ENCODE measurements around the gene EIF4EBP2.

Gene EIF4EBP2

DNA sequence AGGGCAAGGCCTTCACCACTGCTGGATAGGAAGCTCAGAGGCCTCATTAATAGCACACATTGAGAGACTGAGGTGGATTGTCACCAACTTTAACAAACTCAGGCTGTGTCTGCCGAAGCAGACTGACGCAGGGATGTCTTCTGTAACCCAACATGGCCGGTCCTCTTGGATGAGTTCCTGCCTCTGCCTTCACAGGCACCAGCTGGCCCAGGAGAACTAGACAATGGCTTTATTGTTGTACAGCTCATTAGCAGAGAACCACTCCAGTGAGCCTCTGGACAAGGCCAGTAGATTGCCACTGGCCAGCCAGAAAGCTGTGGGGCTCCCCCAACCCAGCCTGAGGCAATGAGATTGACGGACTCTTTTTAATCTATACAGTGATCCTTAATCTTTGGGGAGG is 28.2 kb downstream of the EIF4EBP2 start:
- DNase-seq (ENCODE audit: low read depth in 3 of 3, low spot score in 1 of 3) = no peak

DNA sequence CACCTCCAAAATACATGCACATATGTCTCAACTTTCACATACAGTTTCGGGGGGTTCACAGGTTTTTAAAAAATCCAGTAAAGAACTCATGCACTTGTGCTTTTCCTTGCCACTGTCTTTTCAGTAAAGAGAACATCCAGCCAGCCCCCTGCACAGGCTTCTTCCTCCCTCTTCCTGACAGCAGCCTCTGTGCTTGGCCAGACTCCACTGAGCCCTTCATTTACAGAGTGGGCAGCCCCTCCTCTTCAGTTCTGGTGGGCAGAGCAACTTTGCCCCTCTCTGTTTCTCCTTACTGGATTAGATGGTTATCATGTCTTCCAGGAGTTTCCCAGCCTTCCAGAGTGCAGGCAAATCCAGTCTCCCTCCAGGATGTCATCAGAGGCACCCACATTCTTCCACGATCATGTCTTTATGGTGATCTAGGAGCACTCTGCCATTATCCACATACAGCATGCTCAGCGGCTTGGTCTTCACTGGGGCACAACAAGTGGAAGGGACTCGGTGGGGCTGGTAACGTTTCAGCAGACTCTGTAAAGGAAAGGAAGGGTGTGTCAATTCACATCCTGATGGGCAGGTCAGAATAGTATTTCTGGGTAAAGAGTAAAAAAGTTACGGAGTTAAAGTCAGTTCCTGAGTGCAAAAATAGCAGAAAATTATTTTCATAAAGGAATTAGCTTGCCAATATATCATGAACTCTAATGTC is 28.8 kb downstream of the EIF4EBP2 start:
- DNase-seq (ENCODE audit: low read depth in 3 of 3, low spot score in 1 of 3) = no peak

DNA sequence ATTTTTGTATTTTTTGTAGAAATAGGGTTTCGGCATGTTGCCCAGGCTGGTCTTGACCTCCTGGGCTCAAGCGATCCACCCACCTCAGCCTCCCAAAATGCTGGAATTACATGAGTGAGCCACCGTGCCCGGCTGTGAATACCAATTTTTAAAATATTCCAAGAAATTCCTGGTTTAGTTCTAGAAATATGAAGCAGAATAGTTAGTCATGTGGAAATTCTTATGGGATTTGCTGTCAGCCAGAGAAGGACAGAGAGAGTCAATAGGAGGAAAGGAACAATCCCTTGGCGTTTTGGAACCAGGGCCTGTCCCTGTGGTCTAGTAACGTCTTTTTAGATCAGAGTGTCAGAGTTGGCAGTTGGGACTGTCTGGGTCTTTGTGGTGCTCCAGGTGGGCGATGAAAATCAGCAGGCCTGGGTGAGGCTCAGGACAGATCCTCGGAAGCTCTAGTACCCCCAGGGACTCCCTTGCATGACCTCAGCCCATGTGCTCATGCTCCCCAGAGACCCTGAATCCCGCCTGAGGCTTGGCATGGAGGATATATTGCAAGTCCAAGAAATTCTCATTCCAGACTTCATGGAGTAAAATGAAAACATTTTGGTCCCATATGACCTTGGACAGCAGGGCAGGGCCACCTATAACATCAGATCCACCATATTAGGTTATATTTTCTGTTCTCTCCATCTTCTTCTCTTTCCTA is 29.8 kb downstream of the EIF4EBP2 start:
- no peak for DNase-seq (ENCODE audit: low read depth in 3 of 3, low spot score in 1 of 3)

DNA sequence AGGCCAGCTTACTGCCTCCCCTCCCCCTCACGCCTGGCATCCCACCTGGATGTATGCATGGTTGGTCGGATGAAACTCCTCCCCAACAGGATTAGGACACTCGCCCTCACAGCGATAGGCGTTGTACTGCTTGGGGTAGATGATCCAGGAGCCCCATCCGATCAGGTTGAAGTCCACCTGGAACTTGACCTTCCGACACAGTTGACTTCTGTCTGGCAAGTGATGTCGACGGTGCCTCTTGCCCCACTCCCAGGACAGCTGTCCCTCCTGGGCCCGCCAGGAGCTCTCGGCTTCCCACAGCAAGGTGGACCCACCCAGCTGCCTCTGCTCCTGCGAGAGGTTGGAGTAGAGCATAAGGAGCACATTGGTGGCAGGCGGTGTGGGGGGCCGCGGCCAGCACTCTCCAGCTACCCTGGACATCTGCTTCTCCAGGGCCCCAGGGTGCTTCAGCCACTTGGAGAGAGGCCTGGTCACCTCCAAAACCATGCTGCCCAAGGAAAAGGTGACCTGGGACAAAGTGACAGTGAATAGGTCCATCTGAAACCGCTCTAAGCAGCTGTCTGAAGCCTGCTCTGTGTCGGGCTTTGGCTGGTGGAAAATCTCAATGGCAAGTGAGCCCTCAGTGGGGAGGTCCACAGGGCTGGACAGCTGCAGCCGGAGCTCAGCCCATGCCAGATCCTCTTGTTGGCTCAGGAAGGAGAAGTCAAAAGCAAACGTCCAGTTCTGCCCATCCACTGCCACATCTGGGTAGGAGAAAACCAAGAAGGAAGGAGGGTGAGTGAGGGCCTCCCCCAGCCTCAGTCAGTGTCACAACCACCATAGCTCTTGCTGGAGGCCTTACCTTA is 31.5 kb downstream of the EIF4EBP2 start:
- no peak for DNase-seq (ENCODE audit: low read depth in 3 of 3, low spot score in 1 of 3)

DNA sequence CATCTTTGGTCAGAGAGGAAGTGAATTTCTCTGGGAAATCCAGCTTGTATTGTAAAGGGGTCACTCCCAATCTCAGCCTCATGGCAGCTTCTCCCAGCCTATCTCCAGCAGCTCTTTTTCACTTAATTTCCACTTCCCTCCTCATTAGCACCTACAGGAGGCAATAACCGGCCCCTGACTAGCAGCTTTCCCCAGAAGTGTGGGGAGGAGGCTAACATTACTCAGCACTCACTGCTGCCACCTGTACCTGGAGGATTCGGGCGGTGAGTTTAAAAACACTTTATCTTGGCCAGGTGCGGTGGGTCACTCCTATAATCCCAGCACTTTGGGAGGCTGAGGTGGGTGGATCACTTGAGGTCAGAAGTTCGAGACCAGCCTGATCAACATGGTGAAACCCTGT is 33.8 kb downstream of the EIF4EBP2 start:
- DNase-seq (ENCODE audit: low read depth in 3 of 3, low spot score in 1 of 3) = no peak

DNA sequence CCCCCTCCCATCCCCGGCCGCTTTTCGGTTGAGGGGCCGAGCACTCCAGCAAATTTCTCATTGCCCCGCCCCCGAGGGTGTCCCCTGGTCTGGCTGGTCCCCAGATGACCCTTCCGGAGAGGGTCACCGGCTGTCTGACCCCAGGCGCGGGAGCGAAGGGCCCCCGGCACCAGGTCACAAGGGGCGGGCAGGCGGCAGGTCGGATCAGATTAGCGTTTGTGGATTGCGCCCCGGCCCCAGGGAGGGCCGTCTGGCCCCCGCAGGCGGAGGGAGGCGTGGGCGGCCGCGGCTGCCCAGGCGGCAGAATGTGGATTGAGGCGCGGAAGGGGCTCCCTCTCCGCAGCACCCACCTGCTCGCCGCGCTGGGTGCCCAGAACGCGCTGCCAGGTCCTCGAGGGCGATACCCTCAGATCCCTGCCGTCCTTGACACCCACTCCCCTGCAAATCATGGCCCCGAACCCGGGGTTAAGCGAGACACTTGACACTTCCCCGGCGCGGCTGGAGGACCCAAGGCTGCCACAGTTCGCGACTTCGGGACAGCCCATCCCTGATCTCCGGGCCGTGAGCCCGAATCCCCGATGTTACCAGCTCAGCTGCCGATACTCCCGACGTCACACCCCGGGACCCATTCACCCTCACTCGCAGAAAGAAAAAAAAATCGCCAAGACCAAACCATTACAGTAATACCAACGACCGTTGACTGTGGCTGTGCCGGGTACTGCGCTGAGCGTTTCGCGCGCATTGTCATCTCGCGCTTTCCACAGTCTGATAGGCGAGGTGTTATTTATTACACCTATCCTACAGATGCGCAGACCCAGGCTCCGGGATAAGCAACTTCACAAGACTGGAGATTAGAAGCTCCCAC is 36.6 kb downstream of the EIF4EBP2 start:
- DNase-seq (ENCODE audit: low read depth in 3 of 3, low spot score in 1 of 3) = no peak

DNA sequence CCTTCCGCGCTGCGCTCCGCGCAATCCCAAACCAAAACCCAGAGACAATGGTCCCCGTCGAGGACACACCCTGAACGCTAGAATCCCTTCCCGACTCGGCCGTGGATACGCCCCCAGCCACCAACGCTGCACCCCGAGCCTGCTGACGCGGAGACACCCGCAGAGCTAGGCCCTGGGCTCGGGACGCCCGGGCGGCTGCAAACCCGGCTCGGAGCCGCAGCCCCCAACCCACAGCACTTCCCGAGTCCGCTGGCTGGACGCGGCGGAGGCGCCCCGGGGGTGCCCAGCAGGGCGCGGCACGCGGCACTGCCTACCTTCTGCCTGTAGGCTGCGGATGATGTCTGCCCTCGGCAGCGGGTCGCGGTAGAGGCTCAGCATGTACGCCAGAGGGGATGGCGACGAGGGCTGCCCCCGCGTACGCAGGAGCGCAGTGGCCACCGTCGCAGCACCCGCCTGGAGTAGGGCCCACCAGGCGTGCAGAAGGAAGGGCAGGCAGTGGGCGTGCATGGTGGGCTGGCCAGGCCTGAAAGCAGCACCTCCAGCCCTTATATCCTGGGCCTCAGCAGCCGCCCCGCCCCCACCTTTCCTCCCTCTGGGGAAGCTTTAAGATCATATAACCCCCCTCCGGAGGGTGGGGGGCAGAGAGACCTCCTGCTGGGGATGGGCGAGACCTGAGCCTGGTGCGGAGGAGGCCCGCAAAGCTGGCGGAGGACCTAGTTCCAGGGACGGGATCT is 37.4 kb downstream of the EIF4EBP2 start, which contains the start of gene NODAL:
Gene NODAL, minus strand, starts transcription at position 521 of the 734 bp plus-strand sequence. Its CDS starts 14 bp downstream, at position 507.
- DNase-seq (ENCODE audit: low read depth in 3 of 3, low spot score in 1 of 3) = no peak

DNA sequence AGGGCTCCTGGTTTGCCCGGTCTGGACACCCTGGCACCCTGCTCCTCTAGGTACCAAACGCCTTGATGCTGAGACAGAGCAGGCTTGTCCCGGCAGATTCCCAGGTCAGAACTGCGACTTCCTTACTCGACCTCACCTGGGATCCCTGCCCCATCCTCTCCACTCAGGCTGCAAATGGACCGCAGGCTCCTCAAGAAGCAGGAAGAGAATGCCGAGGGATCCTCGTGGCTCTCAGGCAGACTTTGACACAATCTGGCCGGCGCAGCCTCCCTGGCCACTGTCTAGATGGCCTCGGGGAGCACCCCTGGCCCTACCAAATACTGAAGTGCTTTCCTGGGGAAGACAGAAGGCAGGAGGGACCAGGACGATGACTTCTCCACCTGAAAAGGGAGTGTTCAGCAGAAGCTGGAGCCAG is 38.0 kb downstream of the EIF4EBP2 start:
- DNase-seq (ENCODE audit: low read depth in 3 of 3, low spot score in 1 of 3) = no peak

DNA sequence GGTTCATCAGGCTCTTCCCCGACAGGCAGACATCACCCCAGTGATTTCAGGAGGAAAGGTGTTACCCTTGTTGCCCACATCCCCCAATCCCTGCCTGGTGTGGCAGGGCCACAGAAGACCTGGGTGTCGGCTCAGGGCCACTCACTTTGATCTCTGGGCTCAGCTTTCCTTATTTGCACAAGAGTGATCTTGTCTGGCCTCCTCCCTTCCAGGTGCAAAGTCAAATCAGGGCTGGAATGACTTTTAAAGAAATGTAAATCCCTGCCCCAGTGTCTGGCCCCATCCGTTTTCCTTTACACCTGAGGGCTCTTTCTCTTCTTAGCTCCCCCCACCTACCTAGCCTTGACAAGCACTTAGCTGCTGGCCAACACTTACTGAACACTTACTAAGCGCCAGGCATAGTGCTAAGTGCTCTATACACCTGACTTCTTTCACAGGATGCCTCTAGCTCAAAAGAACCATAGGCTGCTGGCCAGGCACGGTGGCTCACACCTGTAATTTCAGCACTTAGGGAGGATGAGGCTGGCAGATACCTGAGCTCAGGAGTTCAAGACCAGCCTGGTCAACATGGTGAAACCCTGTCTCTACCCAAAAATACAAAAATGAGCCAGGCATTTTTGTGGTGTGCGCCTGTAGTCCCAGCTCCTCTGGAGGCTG is 38.5 kb downstream of the EIF4EBP2 start:
- DNase-seq (ENCODE audit: low read depth in 3 of 3, low spot score in 1 of 3) = no peak

DNA sequence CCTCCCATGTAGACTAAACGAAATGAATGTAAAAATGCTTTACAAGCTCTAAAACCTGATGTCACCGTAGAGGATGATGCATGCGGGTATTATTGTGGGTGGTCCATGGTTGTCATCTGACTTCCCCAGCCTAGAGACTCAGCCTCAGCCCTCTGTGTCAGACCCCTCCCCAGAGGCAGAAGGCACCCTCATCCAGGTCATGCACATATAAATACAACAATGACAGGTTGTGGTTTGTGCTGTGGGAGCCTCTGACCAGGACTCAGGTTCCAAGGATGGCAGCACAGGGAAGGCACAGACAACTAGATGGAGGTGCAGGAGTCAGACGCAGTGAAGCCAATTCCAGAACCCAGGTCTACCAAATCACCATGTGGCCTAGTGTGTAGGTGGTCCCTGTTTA is 40.8 kb downstream of the EIF4EBP2 start:
- no peak for DNase-seq (ENCODE audit: low read depth in 3 of 3, low spot score in 1 of 3)

DNA sequence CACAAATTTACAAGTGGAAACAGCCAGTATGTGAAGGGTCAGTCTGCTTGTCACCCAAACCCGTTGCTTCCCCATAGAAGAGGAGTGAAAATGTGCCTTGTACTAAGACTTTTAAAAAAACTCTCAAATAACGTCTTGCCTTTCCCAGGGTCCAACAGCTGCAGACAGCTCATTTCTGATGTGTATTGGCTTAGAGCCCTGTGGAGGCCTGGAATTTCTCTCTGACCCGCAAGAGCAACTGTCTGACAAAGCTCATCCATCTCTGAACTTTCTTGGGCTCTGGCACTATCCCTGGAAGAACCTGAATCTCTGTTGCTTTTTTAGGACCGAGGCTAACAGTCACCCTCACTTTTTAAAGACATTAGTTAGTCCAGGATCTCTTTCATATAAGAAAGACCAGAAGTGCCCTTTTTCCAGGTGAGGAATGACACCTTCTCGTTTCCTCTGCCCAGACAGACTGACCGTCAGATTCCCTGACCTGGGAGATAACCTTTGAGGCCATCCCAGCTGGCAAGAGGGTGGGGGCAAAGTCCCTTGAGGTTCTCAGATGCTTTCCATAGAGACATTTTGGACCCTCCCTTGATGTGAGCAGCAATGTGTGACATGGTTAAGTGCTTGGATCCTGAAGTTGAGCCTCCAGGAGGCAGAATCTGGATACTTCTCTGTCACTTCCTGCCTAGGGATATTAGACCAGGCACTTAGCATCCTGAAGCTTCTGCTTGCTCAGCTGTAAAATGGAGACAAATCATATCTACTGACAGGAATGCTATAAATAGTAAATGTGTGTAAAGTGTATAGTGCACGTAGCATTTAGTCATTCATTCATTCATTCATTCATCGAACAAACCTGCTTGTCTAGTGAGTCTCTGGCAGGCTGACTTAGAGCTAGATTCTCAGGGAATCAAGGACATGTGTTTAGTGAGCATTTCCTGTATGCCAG is 42.0 kb downstream of the EIF4EBP2 start:
- no peak for DNase-seq (ENCODE audit: low read depth in 3 of 3, low spot score in 1 of 3)

DNA sequence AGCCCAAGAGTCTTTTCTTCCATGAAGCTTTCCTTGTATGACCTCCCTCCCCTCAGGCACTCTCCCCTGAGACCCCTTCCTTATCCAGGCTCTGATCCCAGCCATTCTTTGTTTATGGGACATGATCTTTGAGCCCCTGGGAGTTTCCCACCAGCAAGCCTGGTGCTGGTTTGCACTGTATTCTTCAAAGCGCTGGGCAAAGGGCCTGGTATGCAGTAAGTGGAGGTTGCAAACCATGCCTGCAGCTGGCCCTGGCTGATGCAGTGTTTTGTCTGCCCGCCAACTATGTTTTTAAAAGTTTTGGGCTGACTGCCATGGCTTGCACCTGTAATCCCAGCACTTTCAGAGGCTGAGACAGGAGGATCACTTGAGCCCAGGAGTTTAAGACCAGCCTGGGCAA is 44.3 kb downstream of the EIF4EBP2 start:
- no peak for DNase-seq (ENCODE audit: low read depth in 3 of 3, low spot score in 1 of 3)

DNA sequence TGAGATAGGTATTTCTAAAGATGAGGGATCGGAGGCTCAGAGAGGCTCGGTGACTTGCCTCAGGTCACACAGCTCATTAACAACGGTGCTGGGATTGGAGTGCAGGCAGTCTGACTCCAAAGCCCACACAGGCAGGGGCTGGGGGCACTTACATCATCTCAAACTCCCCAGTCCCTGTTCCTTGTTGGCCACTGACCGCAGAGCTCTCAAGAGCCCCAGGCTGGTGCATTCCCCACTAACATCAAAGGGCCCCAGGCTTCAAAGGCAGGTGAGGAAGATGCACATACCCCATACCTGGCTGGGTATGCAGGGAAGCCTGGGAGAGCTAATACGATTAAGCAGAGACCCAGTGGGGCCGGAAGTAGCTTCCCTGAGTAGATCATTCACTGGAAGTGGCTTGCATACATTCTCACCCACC is 51.3 kb downstream of the EIF4EBP2 start:
- no peak for DNase-seq (ENCODE audit: low read depth in 3 of 3, low spot score in 1 of 3)

DNA sequence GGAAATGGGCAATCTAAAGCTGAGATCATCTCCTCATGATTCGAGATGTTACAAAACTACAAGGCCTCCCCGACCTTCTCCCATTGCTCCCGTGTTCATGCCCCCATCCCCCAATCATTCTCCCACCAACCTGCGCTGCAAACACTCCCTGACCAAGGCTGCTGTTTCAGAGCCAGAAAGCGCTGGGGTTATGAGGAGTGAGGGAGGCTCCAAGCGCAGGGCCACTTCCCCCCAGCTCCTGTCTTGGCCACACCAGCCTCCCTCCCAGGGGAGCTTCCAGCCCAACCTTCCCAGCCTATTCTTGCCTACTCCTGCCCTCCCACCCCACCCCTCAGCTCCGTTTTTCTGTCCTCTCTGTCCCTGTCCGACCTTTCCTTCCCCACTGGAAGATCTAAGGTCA is 52.2 kb downstream of the EIF4EBP2 start:
- DNase-seq (ENCODE audit: low read depth in 3 of 3, low spot score in 1 of 3) = no peak

DNA sequence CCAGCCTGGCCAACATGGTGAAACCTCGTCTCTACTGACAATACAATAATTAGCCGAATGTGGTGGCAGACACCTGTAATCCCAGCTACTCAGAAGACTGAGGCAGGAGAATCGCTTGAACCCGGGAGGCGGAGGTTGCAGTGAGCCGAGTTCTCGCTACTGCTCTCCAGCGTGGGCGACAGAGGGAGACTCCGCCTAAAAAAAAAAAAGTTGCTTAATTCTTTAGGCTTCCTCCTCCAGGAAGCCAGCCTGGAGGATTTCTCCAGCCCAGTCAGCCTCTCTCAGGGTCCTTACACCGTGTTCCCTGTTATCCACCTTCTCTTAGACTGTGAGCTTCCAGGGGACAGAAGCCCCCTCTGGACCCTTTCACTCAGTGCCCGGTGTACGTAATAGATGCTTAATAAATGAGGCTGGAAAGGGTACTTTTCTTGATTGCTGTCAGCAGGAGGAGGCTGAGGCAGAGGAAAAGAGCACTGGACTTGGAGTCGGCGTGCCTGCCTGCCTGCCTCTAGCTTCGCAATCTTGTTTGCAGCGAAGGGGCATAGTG is 53.9 kb downstream of the EIF4EBP2 start:
- DNase-seq (ENCODE audit: low read depth in 3 of 3, low spot score in 1 of 3) = no peak

DNA sequence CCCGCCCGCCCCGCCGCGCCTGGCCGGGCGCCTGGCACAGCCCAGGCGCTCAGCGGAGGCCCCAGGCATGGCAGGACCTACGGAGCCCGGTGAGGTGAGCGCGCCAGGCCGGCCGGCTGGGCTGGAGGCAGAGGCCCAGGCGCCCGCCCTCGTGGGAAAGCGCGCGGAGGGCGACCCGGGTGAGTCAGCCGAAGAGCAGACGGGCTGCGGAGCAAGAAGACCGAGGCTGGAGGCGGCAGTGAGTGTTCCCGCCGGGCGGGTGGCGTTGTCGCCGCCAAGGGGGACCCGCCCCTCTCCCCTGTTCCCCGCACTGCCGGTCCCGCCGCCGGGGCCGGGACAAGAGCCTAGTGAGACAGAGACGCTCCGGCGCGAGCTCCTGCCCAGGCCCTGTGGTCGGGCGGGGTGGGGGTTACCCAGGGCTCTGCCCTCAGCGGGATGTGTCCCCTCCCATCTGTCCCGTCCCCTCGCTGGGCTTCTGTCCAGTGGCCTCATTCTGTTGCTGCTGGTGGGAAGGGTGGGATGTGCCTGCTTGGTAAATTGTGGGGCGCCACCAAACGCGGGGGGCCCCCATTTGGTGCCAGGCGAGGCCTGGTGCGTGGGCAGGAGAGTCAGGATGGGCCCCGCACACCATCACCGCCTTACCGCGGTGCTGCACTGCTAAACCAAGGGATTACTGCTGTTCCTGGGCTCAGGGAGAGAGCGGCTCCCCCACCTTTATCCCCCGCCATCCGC is 54.5 kb downstream of the EIF4EBP2 start:
- DNase-seq (ENCODE audit: low read depth in 3 of 3, low spot score in 1 of 3) = peak in 1 of 3 donors; percentile 37

DNA sequence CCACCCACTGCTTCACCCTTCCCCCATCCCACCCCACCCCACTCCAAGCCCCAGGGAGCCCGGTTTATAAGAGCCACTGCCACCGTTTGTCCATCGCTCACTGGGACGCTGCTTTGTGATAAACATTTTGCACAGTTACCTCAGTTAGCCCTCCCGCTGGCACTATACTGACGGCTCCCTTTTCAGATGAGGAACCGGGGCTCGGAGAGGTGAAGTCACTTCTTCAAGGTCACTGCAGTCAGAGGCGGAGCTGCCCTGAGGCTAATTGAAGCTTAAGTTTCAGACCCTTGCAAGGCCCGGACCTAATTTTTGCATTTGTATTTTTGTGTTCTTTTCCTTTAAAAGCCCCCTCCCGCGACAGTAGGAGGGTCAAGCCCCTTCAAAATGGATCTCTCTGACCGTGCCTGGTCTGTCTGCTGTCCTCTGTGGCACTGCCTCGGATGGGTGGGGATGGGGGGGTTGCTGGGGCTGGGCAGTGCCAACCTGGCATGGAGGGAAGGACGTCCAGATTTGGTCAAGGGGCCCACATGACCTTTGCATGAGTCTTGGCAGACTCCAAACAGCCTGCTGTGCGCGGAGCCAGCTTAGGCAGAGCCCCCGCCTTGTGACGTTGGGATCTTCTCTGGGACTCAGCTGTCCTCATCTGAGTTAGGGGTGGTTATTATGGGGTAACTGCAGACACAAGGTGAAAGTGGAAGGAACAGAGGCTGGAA is 55.3 kb downstream of the EIF4EBP2 start:
- no peak for DNase-seq (ENCODE audit: low read depth in 3 of 3, low spot score in 1 of 3)
